Neural progenitor cell (in vitro differentiated cells): ENCODE results near the gene C2CD5.

Experiments used
- EZH2phosphoT487 ChIP-seq: fragments of 200-600 bp; sonication (generic); IDR thresholded peaks from 2 replicates; pipeline ENCODE4 v1.6.1; 2017; ENCODE audit warnings: antibody characterized with exemption
- TF ChIP-seq, protein P1 (sequence below): fragments of 200-600 bp; sonication (generic); IDR thresholded peaks from 2 replicates; pipeline ENCODE4 v1.5.1; 2017; ENCODE audit warnings: antibody characterized with exemption, mild to moderate bottlenecking

- TF ChIP-seq, protein P1, sequence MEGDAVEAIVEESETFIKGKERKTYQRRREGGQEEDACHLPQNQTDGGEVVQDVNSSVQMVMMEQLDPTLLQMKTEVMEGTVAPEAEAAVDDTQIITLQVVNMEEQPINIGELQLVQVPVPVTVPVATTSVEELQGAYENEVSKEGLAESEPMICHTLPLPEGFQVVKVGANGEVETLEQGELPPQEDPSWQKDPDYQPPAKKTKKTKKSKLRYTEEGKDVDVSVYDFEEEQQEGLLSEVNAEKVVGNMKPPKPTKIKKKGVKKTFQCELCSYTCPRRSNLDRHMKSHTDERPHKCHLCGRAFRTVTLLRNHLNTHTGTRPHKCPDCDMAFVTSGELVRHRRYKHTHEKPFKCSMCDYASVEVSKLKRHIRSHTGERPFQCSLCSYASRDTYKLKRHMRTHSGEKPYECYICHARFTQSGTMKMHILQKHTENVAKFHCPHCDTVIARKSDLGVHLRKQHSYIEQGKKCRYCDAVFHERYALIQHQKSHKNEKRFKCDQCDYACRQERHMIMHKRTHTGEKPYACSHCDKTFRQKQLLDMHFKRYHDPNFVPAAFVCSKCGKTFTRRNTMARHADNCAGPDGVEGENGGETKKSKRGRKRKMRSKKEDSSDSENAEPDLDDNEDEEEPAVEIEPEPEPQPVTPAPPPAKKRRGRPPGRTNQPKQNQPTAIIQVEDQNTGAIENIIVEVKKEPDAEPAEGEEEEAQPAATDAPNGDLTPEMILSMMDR: no peak
- no peak for TF ChIP-seq EZH2phosphoT487
These were observed 16.3 kb downstream of the C2CD5 start for GRCh38 chr12:22527999-22528398.
